Measurements from ENCODE around the gene DPYD.

Gene DPYD

GRCh38 chr1:97364086-97364485, 556.7 kb downstream of the DPYD start:
- Histone ChIP-seq H3K4me3 (ENCODE audit: low read depth, low read length, poor library complexity, severe bottlenecking) (no peak overlapping the region), H3K4me2 (ENCODE audit: low read length) (no peak overlapping the region), H3K9me2 (ENCODE audit: low read depth, low read length) (no peaks in the 10 kb centered on the region), H3K27me3 (ENCODE audit: insufficient read depth, low read length) (no peaks in the 10 kb centered on the region), H3K27ac (ENCODE audit: low read depth, low read length, poor library complexity, severe bottlenecking) (no peak overlapping the region), H3K36me3 (ENCODE audit: insufficient read depth, low read length) (no peaks in the 10 kb centered on the region), H3K9me3 (ENCODE audit: low read length) (no peaks in the 10 kb centered on the region), H4K20me1 (ENCODE audit: insufficient read depth, low read length) (no peaks in the 10 kb centered on the region), H3K4me1 (ENCODE audit: insufficient read depth, low read length, severe bottlenecking) (no peaks in the 10 kb centered on the region), H3K9ac (ENCODE audit: low read length) (no peak overlapping the region), H3F3A (ENCODE audit: insufficient read depth, low read length) (no peaks in the 10 kb centered on the region), H3K79me2 (ENCODE audit: insufficient read depth, low read length) (no peaks in the 10 kb centered on the region), H2AFZ (ENCODE audit: low read length) (no peak overlapping the region)
- no peak for TF ChIP-seq EZH2 (IDR thresholded peaks at IDR 0.05; ENCODE audit: borderline replicate concordance, low read length)
- TF ChIP-seq, protein P1, sequence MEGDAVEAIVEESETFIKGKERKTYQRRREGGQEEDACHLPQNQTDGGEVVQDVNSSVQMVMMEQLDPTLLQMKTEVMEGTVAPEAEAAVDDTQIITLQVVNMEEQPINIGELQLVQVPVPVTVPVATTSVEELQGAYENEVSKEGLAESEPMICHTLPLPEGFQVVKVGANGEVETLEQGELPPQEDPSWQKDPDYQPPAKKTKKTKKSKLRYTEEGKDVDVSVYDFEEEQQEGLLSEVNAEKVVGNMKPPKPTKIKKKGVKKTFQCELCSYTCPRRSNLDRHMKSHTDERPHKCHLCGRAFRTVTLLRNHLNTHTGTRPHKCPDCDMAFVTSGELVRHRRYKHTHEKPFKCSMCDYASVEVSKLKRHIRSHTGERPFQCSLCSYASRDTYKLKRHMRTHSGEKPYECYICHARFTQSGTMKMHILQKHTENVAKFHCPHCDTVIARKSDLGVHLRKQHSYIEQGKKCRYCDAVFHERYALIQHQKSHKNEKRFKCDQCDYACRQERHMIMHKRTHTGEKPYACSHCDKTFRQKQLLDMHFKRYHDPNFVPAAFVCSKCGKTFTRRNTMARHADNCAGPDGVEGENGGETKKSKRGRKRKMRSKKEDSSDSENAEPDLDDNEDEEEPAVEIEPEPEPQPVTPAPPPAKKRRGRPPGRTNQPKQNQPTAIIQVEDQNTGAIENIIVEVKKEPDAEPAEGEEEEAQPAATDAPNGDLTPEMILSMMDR (IDR thresholded peaks at IDR 0.05; ENCODE audit: low read length), result no peak

DNA sequence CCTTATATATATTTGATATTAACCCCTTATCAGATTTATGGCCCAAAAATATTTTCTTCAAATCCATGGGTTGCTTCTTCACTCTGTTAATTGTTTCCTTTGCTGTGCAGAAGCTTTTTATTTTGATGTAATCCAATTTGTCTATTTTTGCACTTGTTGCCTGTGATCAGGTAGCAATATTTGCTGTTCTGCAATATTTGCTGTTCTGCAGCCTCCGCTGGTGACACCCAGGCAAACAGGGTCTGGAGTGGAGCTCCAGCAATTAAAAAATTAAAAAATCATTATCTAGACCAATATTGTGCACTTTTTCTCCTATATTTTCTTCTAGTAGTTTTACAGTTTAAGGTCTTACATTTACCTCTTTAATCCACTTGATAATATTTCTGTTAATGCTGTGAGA, 564.5 kb downstream of the DPYD start:
- Histone ChIP-seq H3K79me2 (ENCODE audit: insufficient read depth, low read length) (no peaks in the 10 kb centered on the region), H3K9me3 (ENCODE audit: low read length) (no peaks in the 10 kb centered on the region), H3K27ac (ENCODE audit: low read depth, low read length, poor library complexity, severe bottlenecking) (no peak overlapping the region), H3K4me2 (ENCODE audit: low read length) (no peak overlapping the region), H3K9ac (ENCODE audit: low read length) (no peak overlapping the region), H3K4me1 (ENCODE audit: insufficient read depth, low read length, severe bottlenecking) (peaks cover 7% of the 10 kb centered on the region), H3K9me2 (ENCODE audit: low read depth, low read length) (no peaks in the 10 kb centered on the region), H3K4me3 (ENCODE audit: low read depth, low read length, poor library complexity, severe bottlenecking) (no peak overlapping the region), H3K27me3 (ENCODE audit: insufficient read depth, low read length) (no peaks in the 10 kb centered on the region), H2AFZ (ENCODE audit: low read length) (no peak overlapping the region), H3F3A (ENCODE audit: insufficient read depth, low read length) (no peaks in the 10 kb centered on the region), H3K36me3 (ENCODE audit: insufficient read depth, low read length) (no peaks in the 10 kb centered on the region), H4K20me1 (ENCODE audit: insufficient read depth, low read length) (no peaks in the 10 kb centered on the region)
- TF ChIP-seq, protein P1 (IDR thresholded peaks at IDR 0.05; ENCODE audit: low read length), result no peak
- no peak for TF ChIP-seq EZH2 (IDR thresholded peaks at IDR 0.05; ENCODE audit: borderline replicate concordance, low read length)

DNA sequence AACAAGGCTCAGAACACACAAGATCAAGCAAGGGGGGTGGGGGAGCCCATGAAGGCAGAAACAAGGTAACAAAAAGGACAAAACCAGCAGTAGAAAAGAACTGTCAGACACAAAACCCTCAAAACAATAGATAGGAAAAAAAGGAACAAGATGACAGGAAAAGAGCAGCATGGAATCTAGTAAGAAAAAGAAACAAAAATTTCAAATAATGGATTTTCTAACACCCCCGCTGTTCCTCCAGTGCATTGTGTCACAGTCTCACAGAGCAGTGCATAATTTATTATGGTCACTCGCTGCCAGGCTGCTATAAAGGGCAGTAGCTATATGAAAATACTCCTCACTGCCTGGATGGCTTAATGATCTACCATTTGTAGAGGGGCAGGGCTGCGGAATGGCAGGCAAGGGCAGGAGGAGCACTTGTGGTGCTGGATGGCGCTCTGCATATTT, 567.9 kb downstream of the DPYD start:
- no peak for TF ChIP-seq EZH2 (IDR thresholded peaks at IDR 0.05; ENCODE audit: borderline replicate concordance, low read length)
- TF ChIP-seq, protein P1 (IDR thresholded peaks at IDR 0.05; ENCODE audit: low read length), result no peak
- Histone ChIP-seq H3K79me2 (ENCODE audit: insufficient read depth, low read length) (no peaks in the 10 kb centered on the region), H3K9ac (ENCODE audit: low read length) (no peak overlapping the region), H3K36me3 (ENCODE audit: insufficient read depth, low read length) (no peaks in the 10 kb centered on the region), H3K27me3 (ENCODE audit: insufficient read depth, low read length) (no peaks in the 10 kb centered on the region), H4K20me1 (ENCODE audit: insufficient read depth, low read length) (no peaks in the 10 kb centered on the region), H3K9me3 (ENCODE audit: low read length) (no peaks in the 10 kb centered on the region), H2AFZ (ENCODE audit: low read length) (no peak overlapping the region), H3K4me3 (ENCODE audit: low read depth, low read length, poor library complexity, severe bottlenecking) (no peak overlapping the region), H3K9me2 (ENCODE audit: low read depth, low read length) (no peaks in the 10 kb centered on the region), H3F3A (ENCODE audit: insufficient read depth, low read length) (no peaks in the 10 kb centered on the region), H3K4me2 (ENCODE audit: low read length) (no peak overlapping the region), H3K27ac (ENCODE audit: low read depth, low read length, poor library complexity, severe bottlenecking) (no peak overlapping the region), H3K4me1 (ENCODE audit: insufficient read depth, low read length, severe bottlenecking) (peaks cover 7% of the 10 kb centered on the region)

Data from OCI-LY1 (cell line).